CD1c-positive myeloid dendritic cell (primary cell): Measurements from ENCODE around the gene NR1D1.

Source experiments
- DNase-seq: peaks from one replicate; pipeline ENCODE4 v3.0.0-alpha.2; 2016; ENCODE audit errors: extremely low spot score

NR1D1 gene

GRCh38 chr17:40111221-40112128 is 11.1 kb upstream of the NR1D1 start:
- DNase-seq, result peak; percentile 86

GRCh38 chr17:40110026-40110845 is 9.8 kb upstream of the NR1D1 start:
- DNase-seq, result no peak

GRCh38 chr17:40108970-40109824 is 8.8 kb upstream of the NR1D1 start:
- no peak for DNase-seq

- peak; percentile 52 for DNase-seq
Observed at GRCh38 chr17:40107522-40108174, 7.3 kb upstream of the NR1D1 start.

- DNase-seq, result peak; percentile 49
Observed at GRCh38 chr17:40106760-40107521, 6.6 kb upstream of the NR1D1 start.

GRCh38 chr17:40105861-40106759 is 5.7 kb upstream of the NR1D1 start:
- peak; percentile 31 for DNase-seq

- peak; percentile 15 for DNase-seq
Observed at GRCh38 chr17:40104594-40105486, 4.5 kb upstream of the NR1D1 start.

GRCh38 chr17:40103688-40104087 is 3.3 kb upstream of the NR1D1 start:
- no peak for DNase-seq

- no peak for DNase-seq
Observed at GRCh38 chr17:40103071-40103661, 2.8 kb upstream of the NR1D1 start.

- no peak for DNase-seq
Observed at GRCh38 chr17:40101367-40102210, 1.2 kb upstream of the NR1D1 start.

GRCh38 chr17:40100669-40101366 is 429 bp upstream of the NR1D1 start:
- peak; percentile 97 for DNase-seq

- DNase-seq, result peak; percentile 71
Observed at GRCh38 chr17:40099619-40100418, 570 bp downstream of the NR1D1 start.

- peak; percentile 96 for DNase-seq
Observed at GRCh38 chr17:40098846-40099618, 1.4 kb downstream of the NR1D1 start.

- peak; percentile 45 for DNase-seq
Observed at GRCh38 chr17:40097931-40098845, 2.2 kb downstream of the NR1D1 start.
